ENCODE data around the gene TMEM88. TPM values are rescaled to one million over a fixed set of nuclear protein-coding genes. Genes with fewer than 3 reads are reported as not detected.

The TMEM88 gene
- total RNA-seq, 2 experiments from 2014 or later = 29.3 to 29.6 TPM

GRCh38 chr17:7889166-7889955 is 34.5 kb downstream of the TMEM88 start:
- CTCF ChIA-PET = interaction anchor here (0.6 kb wide), 1 partner anchor 27 kb away, joined by 3 read pairs; no protein-coding TSS in a partner anchor
- H3K36me3 Mint-ChIP-seq (ENCODE audit: low read depth) = peaks cover 15% of the 10 kb centered on the region

GRCh38 chr17:7893187-7893880 is 38.5 kb downstream of the TMEM88 start:
- H3K36me3 Mint-ChIP-seq (ENCODE audit: low read depth) = peaks cover 54% of the 10 kb centered on the region
- H3K27me3 Mint-ChIP-seq = no peaks in the 10 kb centered on the region
- ChIA-PET CTCF (no interaction called here), POLR2A (interaction anchor here (1.4 kb wide), 1 partner anchor 97 kb away, joined by 3 read pairs; no protein-coding TSS in a partner anchor)
- H3K4me1 Mint-ChIP-seq (ENCODE audit: low read depth) = peaks cover 12% of the 10 kb centered on the region
- Histone ChIP-seq H3K36me3 (ENCODE audit: insufficient read depth, low read length) (peaks cover 85% of the 10 kb centered on the region), H3K4me3 (ENCODE audit: low read length) (no peak overlapping the region), H3K27ac (ENCODE audit: low read depth in 1 of 2, low read length in 2 of 2) (no peak overlapping the region), H3K4me1 (ENCODE audit: insufficient read depth, low read length) (peaks cover 20% of the 10 kb centered on the region), H3K27me3 (ENCODE audit: control insufficient read depth in 1 of 2, insufficient read depth in 2 of 2, low read length in 2 of 2) (no peaks in the 10 kb centered on the region), H3K9me3 (ENCODE audit: control insufficient read depth in 1 of 2, insufficient read depth in 1 of 2, low read length in 2 of 2) (no peaks in the 10 kb centered on the region)
- DNase-seq (no peak), ATAC-seq (ENCODE audit: poor library complexity) (no peak)
- H3K4me3 Mint-ChIP-seq = no peak overlapping the region
- H3K27ac Mint-ChIP-seq = no peak overlapping the region
- intact Hi-C loops (cut with DNase I, micrococcal nuclease) = loop anchor here in 1 of 2 experiments (5.0 kb wide), 1 partner anchor 71 kb away; no protein-coding TSS in a partner anchor
- H3K9me3 Mint-ChIP-seq = no peaks in the 10 kb centered on the region
- TF ChIP-seq CTCF (IDR thresholded peaks at IDR 0.05) = no peak

More at GRCh38 chr17:7889166-7889955, 34.5 kb downstream of the TMEM88 start:
- Histone ChIP-seq H3K4me1 (ENCODE audit: insufficient read depth, low read length) (peaks cover 43% of the 10 kb centered on the region), H3K27me3 (ENCODE audit: control insufficient read depth in 1 of 2, insufficient read depth in 2 of 2, low read length in 2 of 2) (no peaks in the 10 kb centered on the region), H3K27ac (ENCODE audit: low read depth in 1 of 2, low read length in 2 of 2) (peak overlapping the region; percentile 54 to 75), H3K4me3 (ENCODE audit: low read length) (no peak overlapping the region), H3K9me3 (ENCODE audit: control insufficient read depth in 1 of 2, insufficient read depth in 1 of 2, low read length in 2 of 2) (no peaks in the 10 kb centered on the region), H3K36me3 (ENCODE audit: insufficient read depth, low read length) (peaks cover 48% of the 10 kb centered on the region)
- peaks cover 6% of the 10 kb centered on the region for H3K4me1 Mint-ChIP-seq (ENCODE audit: low read depth)
- peak in 10 of 14 experiments; percentile 13 to 73 (median 41) for DNase-seq
- ATAC-seq (ENCODE audit: poor library complexity) = no peak
- H3K27me3 Mint-ChIP-seq = no peaks in the 10 kb centered on the region
- TF ChIP-seq CTCF (IDR thresholded peaks at IDR 0.05) = peak; percentile 12
- POLR2A ChIA-PET = interaction anchor here (0.7 kb wide), 1 partner anchor 27 kb away, joined by 3 read pairs; the partner anchor contains the start of gene RNF227
- H3K27ac Mint-ChIP-seq = no peak overlapping the region
- no peak overlapping the region for H3K4me3 Mint-ChIP-seq
- no peaks in the 10 kb centered on the region for H3K9me3 Mint-ChIP-seq
- intact Hi-C loops (cut with DNase I, micrococcal nuclease) = loop anchor here (2.0 to 5.0 kb wide), 3 partner anchors 23 to 43 kb away; partner anchors contain the start of genes CNTROB (in 1 of the 2) and TRAPPC1 (in 1 of the 2)

GRCh38 chr17:7894226-7894625 is 39.4 kb downstream of the TMEM88 start:
- DNase-seq (no peak), ATAC-seq (ENCODE audit: poor library complexity) (no peak)
- no peaks in the 10 kb centered on the region for H3K27me3 Mint-ChIP-seq
- H3K4me1 Mint-ChIP-seq (ENCODE audit: low read depth) = peaks cover 12% of the 10 kb centered on the region
- H3K4me3 Mint-ChIP-seq = no peak overlapping the region
- ChIA-PET POLR2A (interaction anchor here (1.4 kb wide), 1 partner anchor 96 kb away, joined by 3 read pairs; no protein-coding TSS in a partner anchor), CTCF (no interaction called here)
- H3K36me3 Mint-ChIP-seq (ENCODE audit: low read depth) = peaks cover 63% of the 10 kb centered on the region
- H3K27ac Mint-ChIP-seq = no peak overlapping the region
- H3K27me3 ChIP-seq (ENCODE audit: control insufficient read depth in 1 of 2, insufficient read depth in 2 of 2, low read length in 2 of 2) = no peaks in the 10 kb centered on the region
- peaks cover 11% of the 10 kb centered on the region for H3K4me1 ChIP-seq (ENCODE audit: insufficient read depth, low read length)
- peaks cover 94% of the 10 kb centered on the region for H3K36me3 ChIP-seq (ENCODE audit: insufficient read depth, low read length)
- H3K9me3 Mint-ChIP-seq = no peaks in the 10 kb centered on the region
- no peak overlapping the region for H3K27ac ChIP-seq (ENCODE audit: low read depth in 1 of 2, low read length in 2 of 2)
- intact Hi-C loops (cut with DNase I, micrococcal nuclease) = loop anchor here in 1 of 2 experiments (5.0 kb wide), 1 partner anchor 72 kb away; no protein-coding TSS in a partner anchor
- no peaks in the 10 kb centered on the region for H3K9me3 ChIP-seq (ENCODE audit: control insufficient read depth in 1 of 2, insufficient read depth in 1 of 2, low read length in 2 of 2)
- H3K4me3 ChIP-seq (ENCODE audit: low read length) = no peak overlapping the region
- no peak for TF ChIP-seq CTCF (IDR thresholded peaks at IDR 0.05)
